Measurements from ENCODE around the gene LYPLA2. TPM values are rescaled to one million over a fixed set of nuclear protein-coding genes. Genes with fewer than 3 reads are reported as not detected.
A peak's percentile ranks its signal among the peaks of the same experiment; 100 is the strongest.

Gene LYPLA2
- total and polyA plus RNA-seq, 2 of the 8 experiments (the other 6 are each of a cell fraction or from before 2014, with no cell fraction given), result 138 to 211 TPM

DNA sequence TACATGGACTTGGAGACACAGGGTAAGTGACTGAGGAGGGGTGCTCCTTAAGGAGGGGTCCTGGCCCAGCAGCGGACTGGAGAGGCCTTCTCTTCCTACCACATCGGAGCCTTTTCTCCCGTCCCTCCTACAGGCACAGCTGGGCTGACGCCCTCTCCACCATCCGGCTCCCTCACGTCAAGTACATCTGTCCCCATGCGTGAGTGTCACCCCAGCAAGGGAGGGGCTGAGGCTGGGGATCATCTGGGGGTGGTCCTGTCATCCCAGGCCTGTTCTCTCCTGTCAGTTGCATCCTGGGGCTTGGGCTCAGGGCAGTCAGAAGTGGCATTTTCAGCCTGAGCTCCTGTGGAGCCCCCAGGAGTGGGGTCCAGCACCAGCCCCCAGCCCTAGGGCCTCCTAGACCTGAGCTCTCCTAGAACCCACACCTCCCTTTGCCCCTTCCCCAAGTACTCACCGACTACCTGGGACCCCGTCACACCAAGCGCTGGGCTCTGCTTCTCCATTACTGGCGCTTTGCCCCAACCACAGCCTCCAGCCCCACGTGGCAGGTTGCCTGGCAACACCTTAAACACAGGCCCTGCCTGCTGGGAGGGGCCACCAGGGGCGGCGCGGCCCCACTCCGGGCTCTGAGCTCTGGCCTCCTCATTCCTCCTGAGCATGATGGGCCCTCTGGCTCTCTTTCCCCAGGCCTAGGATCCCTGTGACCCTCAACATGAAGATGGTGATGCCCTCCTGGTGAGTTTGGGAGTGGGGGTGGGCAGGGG, 2.3 kb downstream of the LYPLA2 start:
- Histone ChIP-seq H3K56ac (replicated peaks; ENCODE audit: insufficient read length, low read depth, low read length) (no peak overlapping the region), H4K5ac (ENCODE audit: insufficient read length, low read depth, low read length) (no peak overlapping the region), H3K27me3 (replicated peaks in 1 of 4; ENCODE audit: control insufficient read depth in 3 of 4, extremely low read depth in 1 of 4, insufficient read depth in 3 of 4, low read length in 3 of 4) (no peaks in the 10 kb centered on the region), H2BK12ac (ENCODE audit: low read depth, low read length) (no peak overlapping the region), H3K36me3 (ENCODE audit: control insufficient read depth in 2 of 4, insufficient read depth in 4 of 4, low read length in 3 of 4) (peaks cover 6 to 25% (median 22%) of the 10 kb centered on the region in 4 experiments; a peak in 6 of 8 replicates), H4K8ac (ENCODE audit: extremely low read depth, insufficient read depth, low read length) (peak overlapping the region; percentile 35; the same call in 1 of the 2 replicates), H3K14ac (ENCODE audit: insufficient read length) (no peak overlapping the region), H4K91ac (replicated peaks; ENCODE audit: insufficient read length, low read length) (no peak overlapping the region), H3K23me2 (ENCODE audit: low read depth, low read length) (peaks cover 9% of the 10 kb centered on the region), H3K27ac (ENCODE audit: low read depth, low read length) (no peak overlapping the region; the same call in none of the 2 replicates), H3K18ac (ENCODE audit: extremely low read depth, low read length) (no peak overlapping the region), H3K9ac (replicated peaks in 1 of 4; ENCODE audit: extremely low read depth in 1 of 4, low read depth in 3 of 4, low read length in 3 of 4) (no peak overlapping the region), H3K9me3 (ENCODE audit: insufficient read depth in 2 of 2, low read depth in 1 of 2, low read length in 1 of 2) (no peaks in the 10 kb centered on the region), H4K20me1 (replicated peaks in 1 of 2; ENCODE audit: control insufficient read depth in 1 of 2, insufficient read depth in 2 of 2, low read length in 2 of 2) (peaks cover 7 to 10% of the 10 kb centered on the region in 2 experiments), H3K4me1 (replicated peaks in 1 of 4; ENCODE audit: control insufficient read depth in 3 of 4, insufficient read depth in 4 of 4, low read length in 3 of 4) (peaks cover 0 to 11% (median 6%) of the 10 kb centered on the region in 4 experiments; a peak in 5 of 7 replicates), H2BK15ac (ENCODE audit: low read length) (no peak overlapping the region; the same call in 1 of the 2 replicates), H3K79me1 (ENCODE audit: low read depth, low read length) (peaks cover 10% of the 10 kb centered on the region; the same call in 1 of the 2 replicates), H3K79me2 (ENCODE audit: control insufficient read depth in 1 of 2, insufficient read depth in 2 of 2, low read length in 2 of 2) (peaks cover 4 to 21% of the 10 kb centered on the region in 2 experiments; a peak in 3 of 4 replicates), H2AFZ (ENCODE audit: low read length) (no peak overlapping the region), H3K23ac (ENCODE audit: insufficient read length) (no peak overlapping the region), H2BK20ac (ENCODE audit: low read length) (no peak overlapping the region), H3K4me3 (ENCODE audit: extremely low read depth in 1 of 4, insufficient read depth in 2 of 4, low read depth in 3 of 4, low read length in 4 of 4) (peak overlapping the region in 1 of 4 experiments; percentile 12; a peak in 1 of 8 replicates), H3K4ac (replicated peaks; ENCODE audit: insufficient read length, low read depth, low read length) (no peak overlapping the region), H3K4me2 (ENCODE audit: insufficient read depth in 1 of 2, low read depth in 2 of 2, low read length in 2 of 2) (peak overlapping the region; percentile 74 to 96; a peak in 3 of 4 replicates), H2AK5ac (ENCODE audit: low read depth, low read length) (no peak overlapping the region), H2BK5ac (ENCODE audit: low read depth, low read length) (no peak overlapping the region), H2BK120ac (replicated peaks; ENCODE audit: low read depth, low read length) (no peak overlapping the region)
- no peak for DNase-seq (ENCODE audit: low read depth in 1 of 2, low spot score in 2 of 2)
- FAIRE-seq, result no peak
- CTCF ChIA-PET (ENCODE audit: partially characterized antibody), result interaction anchor here (1.0 to 4.6 kb wide), 4 partner anchors 17 to 124 kb away, joined by 3 to 26 read pairs (median 6); partner anchors contain the start of gene FUCA1
- TF ChIP-seq SIRT6 (IDR thresholded peaks at IDR 0.05; ENCODE audit: low read length), result no peak
- TF ChIP-seq YY1 (IDR thresholded peaks at IDR 0.05; ENCODE audit: low read depth, low read length), result no peak
- TF ChIP-seq GABPA (IDR thresholded peaks at IDR 0.05; ENCODE audit: borderline replicate concordance, insufficient read depth, low read length), result no peak
- TF ChIP-seq EZH2 (IDR thresholded peaks at IDR 0.05; ENCODE audit: low read depth, low read length, severe bottlenecking), result no peak
- TF ChIP-seq TEAD4 (IDR thresholded peaks at IDR 0.05; ENCODE audit: low read depth, low read length), result no peak
- TF ChIP-seq TAF7 (optimal IDR thresholded peaks at IDR 0.05; ENCODE audit: borderline replicate concordance, low read depth, low read length), result no peak
- no peak for TF ChIP-seq RFX5 (IDR thresholded peaks at IDR 0.05; ENCODE audit: borderline replicate concordance, low read depth, low read length)
- TF ChIP-seq, protein P1, sequence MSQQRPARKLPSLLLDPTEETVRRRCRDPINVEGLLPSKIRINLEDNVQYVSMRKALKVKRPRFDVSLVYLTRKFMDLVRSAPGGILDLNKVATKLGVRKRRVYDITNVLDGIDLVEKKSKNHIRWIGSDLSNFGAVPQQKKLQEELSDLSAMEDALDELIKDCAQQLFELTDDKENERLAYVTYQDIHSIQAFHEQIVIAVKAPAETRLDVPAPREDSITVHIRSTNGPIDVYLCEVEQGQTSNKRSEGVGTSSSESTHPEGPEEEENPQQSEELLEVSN (IDR thresholded peaks at IDR 0.05), result no peak
- 88% methylated on average over 16 of the region's 16 CpGs; no CpG with 5 or more reads in 1 of the 2 experiments for WGBS, 2 experiments (ENCODE audit: extremely low coverage in 1 of 2, insufficient coverage in 1 of 2, insufficient read length in 1 of 2, insufficient replicate concordance in 2 of 2, low coverage in 1 of 2, low lambda C conversion rate in 2 of 2, missing lambda C conversion rate in 1 of 2)
- POLR2A ChIA-PET (ENCODE audit: partially characterized antibody), result interaction anchor here (1.0 to 16.2 kb wide), 4 partner anchors 6 to 49 kb away, joined by 3 to 192 read pairs (median 42); partner anchors contain the start of genes ELOA, GALE and PITHD1

Data from H1 (cell line).